GM12874 (cell line): ENCODE measurements around the gene SYT7.
A peak's percentile ranks its signal among the peaks of the same experiment; 100 is the strongest.

Experiments used
- CTCF ChIP-seq: IDR thresholded peaks from 2 replicates; pipeline ENCODE4 v1.5.1; 2011; ENCODE audit warnings: low read depth, mild to moderate bottlenecking, control low read depth, low read length, moderate library complexity; ENCODE audit not compliant: insufficient read depth

The SYT7 gene

GRCh38 chr11:61477727-61478148 lies 103.1 kb downstream of the SYT7 start:
- TF ChIP-seq CTCF = peak; percentile 93

GRCh38 chr11:61477126-61477525 lies 103.8 kb downstream of the SYT7 start:
- no peak for TF ChIP-seq CTCF

- no peak for TF ChIP-seq CTCF
Observed at GRCh38 chr11:61476371-61476770, 104.5 kb downstream of the SYT7 start.

- TF ChIP-seq CTCF = no peak
Observed at GRCh38 chr11:61475433-61475832, 105.4 kb downstream of the SYT7 start.

- TF ChIP-seq CTCF = no peak
Observed at GRCh38 chr11:61474013-61474643, 106.7 kb downstream of the SYT7 start.

- TF ChIP-seq CTCF = no peak
Observed at GRCh38 chr11:61473370-61474012, 107.4 kb downstream of the SYT7 start.

GRCh38 chr11:61472868-61473267 lies 108.0 kb downstream of the SYT7 start:
- TF ChIP-seq CTCF = no peak
